B cell (primary cell): Measurements from ENCODE around the gene ENG. TPM values are rescaled to one million over a fixed set of nuclear protein-coding genes. Genes with fewer than 3 reads are reported as not detected.

ENCODE experiments used
- ATAC-seq: fragments of 200-7000 bp; cut with Tn5 transposase; one replicate; pipeline ENCODE4 v1.10.0; 2021; ENCODE audit warnings: low read depth, mild to moderate bottlenecking, moderate number of reproducible peaks, moderate library complexity
- CTCF ChIA-PET: fragments of 350-600 bp; sonication (Branson Sonifier 250); formaldehyde crosslinking; loops from one replicate; lab custom pipeline; 2021; ENCODE audit warnings: antibody characterized with exemption, inconsistent platforms; lab: Charles Lee
- POLR2A ChIA-PET: fragments of 350-600 bp; sonication (Branson Sonifier 250); formaldehyde crosslinking; loops from one replicate; lab custom pipeline; 2021; ENCODE audit warnings: antibody characterized with exemption; lab: Charles Lee
- DNase-seq: peaks from one replicate; pipeline ENCODE4 v3.0.0; 2013
- H2AFZ ChIP-seq: 2 replicates; pipeline ENCODE4 v1.6.1; 2012; ENCODE audit warnings: mild to moderate bottlenecking, low read depth, low read length; ENCODE audit not compliant: insufficient read depth, poor library complexity, severe bottlenecking
- H3K27ac ChIP-seq, 2 donors: 1 replicate in 1 of 2; 2 replicates in 1 of 2; pipeline ENCODE4 v1.5.1; 2012 to 2013; ENCODE audit warnings: low read length in 2 of 2, mild to moderate bottlenecking in 2 of 2, moderate library complexity in 1 of 2
- H3K27me3 ChIP-seq, 4 experiments: fragments of 200-600 bp in 1 of 4; sonication (generic) in 1 of 4; replicated peaks in 1 of 4; 1 replicate in 2 of 4; 2 replicates in 2 of 4; pipeline versions ENCODE4 v1.6.1 to v1.7.0; 2013 to 2016; ENCODE audit warnings: low read length in 3 of 4, mild to moderate bottlenecking in 2 of 4, mixed read lengths in 1 of 4, moderate library complexity in 1 of 4; ENCODE audit not compliant: insufficient read depth in 4 of 4, control insufficient read depth in 3 of 4; ENCODE audit errors: control extremely low read depth in 1 of 4
- H3K36me3 ChIP-seq, 2 experiments: replicated peaks in 1 of 2; 1 replicate in 1 of 2; 2 replicates in 1 of 2; pipeline versions ENCODE4 v1.6.1 to v1.7.1; 2013; ENCODE audit warnings: low read length in 1 of 2; ENCODE audit not compliant: insufficient read depth in 2 of 2, control insufficient read depth in 1 of 2; ENCODE audit errors: control extremely low read depth in 1 of 2, extremely low read depth in 1 of 2
- H3K4me1 ChIP-seq, 2 donors: fragments of 200-600 bp in 1 of 2; sonication (generic) in 1 of 2; 1 replicate in 1 of 2; 2 replicates in 1 of 2; pipeline versions ENCODE4 v1.5.1 to v1.6.1; 2013 to 2017; ENCODE audit warnings: low read length in 2 of 2; ENCODE audit not compliant: control insufficient read depth in 2 of 2, insufficient read depth in 2 of 2
- H3K4me2 ChIP-seq: replicated peaks from 2 replicates; pipeline ENCODE3; 2012; ENCODE audit warnings: mild to moderate bottlenecking, low read depth, low read length; ENCODE audit not compliant: poor library complexity, severe bottlenecking
- H3K4me3 ChIP-seq, 5 experiments: fragments of 200-600 bp in 1 of 5; sonication (generic) in 1 of 5; 1 replicate in 3 of 5; 2 replicates in 2 of 5; pipeline versions ENCODE4 v1.5.1 to v1.7.0; 2011 to 2016; ENCODE audit warnings: low read length in 4 of 5, mild to moderate bottlenecking in 4 of 5, low read depth in 2 of 5, control low read depth in 1 of 5, moderate library complexity in 1 of 5; ENCODE audit not compliant: insufficient read depth in 1 of 5; ENCODE audit errors: control extremely low read depth in 1 of 5, extremely low read depth in 1 of 5
- H3K79me2 ChIP-seq: fragments of 200-600 bp; sonication (generic); one replicate; pipeline ENCODE4 v1.6.0; 2016; ENCODE audit warnings: low read length; ENCODE audit not compliant: control insufficient read depth, insufficient read depth
- H3K9ac ChIP-seq: fragments of 200-600 bp; sonication (generic); 2 replicates; pipeline ENCODE4 v1.6.1; 2017; ENCODE audit warnings: mild to moderate bottlenecking, low read length, moderate library complexity
- H3K9me3 ChIP-seq, 3 donors: one replicate each; pipeline versions ENCODE4 v1.6.1 to v1.7.1; 2013; ENCODE audit warnings: low read length in 2 of 3; ENCODE audit not compliant: control insufficient read depth in 2 of 3, insufficient read depth in 1 of 3; ENCODE audit errors: control extremely low read depth in 1 of 3
- H4K20me1 ChIP-seq: 2 replicates; pipeline ENCODE4 v1.6.0; 2012; ENCODE audit warnings: mild to moderate bottlenecking, low read length; ENCODE audit not compliant: insufficient read depth, control insufficient read depth, poor library complexity, severe bottlenecking
- H3K27ac Mint-ChIP-seq: one replicate; pipeline ENCODE4 v1.8.0; 2021; ENCODE audit warnings: mixed read lengths
- H3K27me3 Mint-ChIP-seq: one replicate; pipeline ENCODE4 v1.8.0; 2021; ENCODE audit warnings: mixed read lengths
- H3K4me1 Mint-ChIP-seq: one replicate; pipeline ENCODE4 v1.8.0; 2021; ENCODE audit warnings: mixed read lengths
- H3K4me3 Mint-ChIP-seq: one replicate; pipeline ENCODE4 v1.8.0; 2021; ENCODE audit warnings: mixed read lengths
- H3K9me3 Mint-ChIP-seq: one replicate; pipeline ENCODE4 v1.8.0; 2022; ENCODE audit warnings: mixed read lengths; ENCODE audit not compliant: insufficient read depth
- EZH2 ChIP-seq: IDR thresholded peaks from 2 replicates; pipeline ENCODE4 v1.6.1; 2012; ENCODE audit warnings: borderline replicate concordance, low read depth, mild to moderate bottlenecking, moderate library complexity, low read length; ENCODE audit not compliant: insufficient read depth, poor library complexity, severe bottlenecking
- WGBS: methylation state at CpG from one replicate; pipeline ENCODE4 v1.1.5; 2013; ENCODE audit warnings: missing lambda C conversion rate; ENCODE audit not compliant: insufficient coverage; 5-methylcytosine and 5-hydroxymethylcytosine counted together
- intact Hi-C: fragments of 100-400 bp; cut with micrococcal nuclease; formaldehyde crosslinking; loops from one replicate; pipeline ENCODE4 v1.10.0; 2022
- polyA plus RNA-seq: library from polyadenylated mRNA; depleted of rRNA; stranded (reverse); fragments of >200 nt; gene quantifications from 2 replicates; pipeline ENCODE4 v1.2.3, GENCODE V29; 2012
- total RNA-seq, 2 donors: library from RNA; stranded (reverse); fragments of 120-200 nt in 1 of 2; gene quantifications; 1 replicate in 1 of 2; 2 replicates in 1 of 2; pipeline versions ENCODE4 v1.2.3 to v1.2.4, GENCODE V29; 2013 to 2022
- TF ChIP-seq, protein P1 (sequence below): fragments of 200-600 bp; IDR thresholded peaks from one replicate; pipeline ENCODE4 v1.8.0; 2022; ENCODE audit warnings: antibody characterized with exemption, mild to moderate bottlenecking

Gene ENG
- total and polyA plus RNA-seq, 2 donors (not counting 1 experiment from before 2014, with no cell fraction given): 5.4 to 12.6 TPM

DNA sequence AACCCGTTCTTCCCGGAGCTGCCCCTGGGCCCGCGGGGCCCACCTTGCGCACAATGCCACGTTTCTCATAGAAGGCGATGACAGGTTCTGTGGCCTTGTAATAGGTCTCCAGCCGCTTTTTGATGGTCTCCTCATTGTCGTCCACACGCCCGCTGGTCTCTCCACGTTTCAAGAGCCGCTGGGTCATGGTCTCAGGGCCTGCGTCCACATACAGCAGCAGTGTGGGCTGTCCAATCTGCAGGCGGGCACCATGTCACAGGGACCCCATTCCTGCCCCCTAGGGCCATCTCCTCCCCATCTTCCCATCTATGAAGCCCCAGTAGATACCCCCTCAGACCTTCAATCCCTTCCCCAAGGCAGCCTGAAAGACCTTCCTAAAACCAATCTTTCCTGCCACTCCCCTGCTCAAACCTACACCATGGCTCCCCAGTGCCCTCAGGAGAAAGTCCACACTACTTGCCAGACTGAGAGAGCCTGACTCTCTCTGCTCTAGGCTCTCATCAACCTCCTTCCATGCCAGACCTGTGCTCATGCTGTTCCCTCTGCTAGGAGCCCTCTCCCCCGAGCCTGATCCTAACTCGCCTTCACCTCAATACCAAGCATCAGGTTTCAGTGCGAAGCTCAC is 13.9 kb upstream of the ENG start:
- Histone ChIP-seq H3K4me2 (no peak overlapping the region), H3K79me2 (no peaks in the 10 kb centered on the region), H3K4me1 (peaks cover 20 to 34% of the 10 kb centered on the region in 2 donors), H4K20me1 (no peaks in the 10 kb centered on the region), H3K27ac (no peak overlapping the region), H3K9me3 (no peaks in the 10 kb centered on the region), H3K9ac (no peak overlapping the region), H3K27me3 (no peaks in the 10 kb centered on the region), H3K36me3 (no peaks in the 10 kb centered on the region), H2AFZ (no peak overlapping the region), H3K4me3 (no peak overlapping the region)
- Mint-ChIP-seq H3K27ac (peak overlapping the region; percentile 66), H3K9me3 (no peaks in the 10 kb centered on the region), H3K27me3 (no peaks in the 10 kb centered on the region), H3K4me3 (no peak overlapping the region), H3K4me1 (peaks cover 25% of the 10 kb centered on the region)
- WGBS: 96% methylated on average over 18 of the region's 18 CpGs
- ChIA-PET POLR2A (interaction anchor here (0.7 kb wide), 1 partner anchor 53 kb away, joined by 3 read pairs; no protein-coding TSS in a partner anchor), CTCF (interaction anchor here (1.0 to 13.7 kb wide), 16 partner anchors 12 to 283 kb away, joined by 3 to 237 read pairs (median 14); partner anchors contain the start of genes CDK9, SH2D3C, ST6GALNAC4 and TOR2A)
- no peak for TF ChIP-seq EZH2
- TF ChIP-seq, protein P1, sequence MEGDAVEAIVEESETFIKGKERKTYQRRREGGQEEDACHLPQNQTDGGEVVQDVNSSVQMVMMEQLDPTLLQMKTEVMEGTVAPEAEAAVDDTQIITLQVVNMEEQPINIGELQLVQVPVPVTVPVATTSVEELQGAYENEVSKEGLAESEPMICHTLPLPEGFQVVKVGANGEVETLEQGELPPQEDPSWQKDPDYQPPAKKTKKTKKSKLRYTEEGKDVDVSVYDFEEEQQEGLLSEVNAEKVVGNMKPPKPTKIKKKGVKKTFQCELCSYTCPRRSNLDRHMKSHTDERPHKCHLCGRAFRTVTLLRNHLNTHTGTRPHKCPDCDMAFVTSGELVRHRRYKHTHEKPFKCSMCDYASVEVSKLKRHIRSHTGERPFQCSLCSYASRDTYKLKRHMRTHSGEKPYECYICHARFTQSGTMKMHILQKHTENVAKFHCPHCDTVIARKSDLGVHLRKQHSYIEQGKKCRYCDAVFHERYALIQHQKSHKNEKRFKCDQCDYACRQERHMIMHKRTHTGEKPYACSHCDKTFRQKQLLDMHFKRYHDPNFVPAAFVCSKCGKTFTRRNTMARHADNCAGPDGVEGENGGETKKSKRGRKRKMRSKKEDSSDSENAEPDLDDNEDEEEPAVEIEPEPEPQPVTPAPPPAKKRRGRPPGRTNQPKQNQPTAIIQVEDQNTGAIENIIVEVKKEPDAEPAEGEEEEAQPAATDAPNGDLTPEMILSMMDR: no peak
- ATAC-seq (no peak), DNase-seq (peak; percentile 15)
- intact Hi-C loops: no loop called here
